ENCODE measurements around the gene MALRD1.

The MALRD1 gene

DNA sequence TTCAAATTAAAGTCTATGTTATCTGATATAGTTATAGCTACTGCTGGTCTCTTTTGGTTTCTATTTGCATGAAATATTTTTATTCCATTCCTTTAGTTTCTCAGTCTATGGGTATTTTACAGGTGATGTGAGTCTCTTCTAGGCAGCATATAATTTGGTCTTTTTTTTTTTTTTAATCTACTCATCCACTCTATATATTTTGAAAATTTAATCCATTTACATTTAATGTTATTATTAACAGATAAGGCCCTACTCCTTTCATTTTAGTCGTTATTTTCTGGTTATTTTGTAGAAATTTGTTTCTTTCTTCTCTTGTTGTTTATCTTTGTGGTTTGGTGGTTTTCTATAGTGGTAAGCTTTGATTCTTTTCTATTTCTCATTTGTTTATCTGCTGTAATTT, 58.8 kb downstream of the MALRD1 start:
- DNase-seq (ENCODE audit: low read depth, low spot score) = no peak

DNA sequence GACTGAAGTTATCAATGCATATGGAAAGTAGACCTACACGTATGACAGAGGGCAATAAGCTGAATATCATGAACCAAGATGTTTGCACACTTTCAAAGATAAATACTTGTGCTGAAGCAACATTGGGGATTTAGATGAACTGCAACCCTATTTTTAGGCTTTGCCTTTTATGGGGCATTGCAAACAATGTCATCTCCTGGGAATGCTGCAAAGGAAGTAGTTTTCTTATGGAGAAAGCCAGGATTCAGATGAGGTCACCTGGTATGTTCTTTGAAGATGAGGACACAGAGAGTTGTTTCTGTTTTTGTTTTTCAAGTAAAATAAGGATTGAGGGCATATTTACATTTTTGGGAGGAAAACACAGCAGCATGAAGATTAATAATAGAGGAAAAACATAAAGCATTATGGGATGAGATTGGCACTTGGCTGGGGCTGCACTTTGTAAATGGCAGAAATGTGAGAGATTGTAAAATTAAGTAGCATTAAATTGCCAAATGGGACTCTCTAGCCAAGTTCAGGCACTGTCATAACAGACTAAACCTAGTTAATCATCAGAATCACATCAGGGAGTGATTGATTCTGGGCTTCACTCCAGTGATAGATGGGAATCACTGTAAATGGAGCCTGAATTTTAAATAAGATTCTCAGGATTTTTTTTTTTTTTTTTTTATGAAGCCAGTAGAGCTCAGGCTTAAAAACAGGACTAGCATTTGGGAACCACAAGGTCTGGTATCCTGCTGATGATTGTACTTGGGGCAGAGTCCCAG, 63.1 kb downstream of the MALRD1 start:
- DNase-seq (ENCODE audit: low read depth, low spot score) = no peak

DNA sequence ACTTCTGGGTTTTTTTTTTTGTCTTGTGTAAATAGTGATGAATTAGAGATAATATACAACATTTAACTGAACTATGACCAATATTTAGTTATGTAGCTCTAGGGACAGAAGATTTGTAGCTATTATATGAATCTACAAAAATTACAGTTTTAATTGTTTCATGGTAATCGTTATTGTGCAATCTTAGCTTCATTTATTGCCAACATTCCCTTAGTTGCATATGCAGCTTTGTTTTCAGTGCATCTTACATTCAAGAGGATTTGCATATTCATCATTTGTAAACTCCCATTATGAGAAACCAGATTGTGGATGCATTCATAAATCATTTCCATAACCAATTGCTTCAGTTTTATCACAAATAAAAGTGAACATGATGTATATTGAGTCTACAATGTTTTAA, 68.8 kb downstream of the MALRD1 start:
- no peak for DNase-seq (ENCODE audit: low read depth, low spot score)

- DNase-seq (ENCODE audit: low read depth, low spot score) = no peak
Observed at GRCh38 chr10:19119191-19119590, 70.6 kb downstream of the MALRD1 start.

- no peak for DNase-seq (ENCODE audit: low read depth, low spot score)
Observed at GRCh38 chr10:19120381-19120908, 71.8 kb downstream of the MALRD1 start.

DNA sequence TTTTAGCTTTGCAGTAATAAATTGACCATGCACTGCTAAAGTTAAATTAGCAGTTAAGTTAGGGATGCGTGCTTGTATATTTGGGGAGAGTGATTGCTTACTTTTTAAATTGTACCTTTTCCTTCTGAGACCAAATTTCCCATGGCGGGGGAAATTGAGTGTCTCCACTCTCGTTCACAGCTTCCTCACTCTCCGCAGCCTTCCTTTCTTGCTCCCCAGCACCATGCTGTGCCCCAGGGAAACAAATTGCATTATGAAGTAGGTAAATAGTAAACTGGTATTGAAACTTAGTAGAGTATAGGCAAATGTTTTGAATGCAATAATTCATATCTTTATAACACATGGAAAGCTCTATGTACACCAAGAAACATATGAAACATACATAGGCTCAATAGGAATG, 85.4 kb downstream of the MALRD1 start:
- no peak for DNase-seq (ENCODE audit: low read depth, low spot score)

DNA sequence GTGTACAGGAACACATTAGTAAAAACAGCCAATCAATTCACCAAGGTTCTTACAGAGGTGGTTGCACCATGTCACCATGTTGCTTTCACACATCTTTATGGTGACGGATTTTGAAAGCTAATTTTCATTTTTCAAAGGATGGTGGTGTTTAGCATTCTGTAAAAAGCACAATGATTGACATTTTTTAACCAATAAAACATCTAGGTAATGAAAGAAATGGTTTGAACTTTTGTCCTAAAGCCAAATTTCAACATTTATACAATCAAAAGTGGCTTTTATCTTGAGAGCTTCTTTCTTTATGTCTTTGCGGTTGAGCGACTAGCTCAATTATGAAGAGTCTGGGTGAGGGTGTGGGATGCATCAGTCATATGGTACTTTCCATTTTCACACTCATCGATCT, 94.4 kb downstream of the MALRD1 start:
- no peak for DNase-seq (ENCODE audit: low read depth, low spot score)

DNA sequence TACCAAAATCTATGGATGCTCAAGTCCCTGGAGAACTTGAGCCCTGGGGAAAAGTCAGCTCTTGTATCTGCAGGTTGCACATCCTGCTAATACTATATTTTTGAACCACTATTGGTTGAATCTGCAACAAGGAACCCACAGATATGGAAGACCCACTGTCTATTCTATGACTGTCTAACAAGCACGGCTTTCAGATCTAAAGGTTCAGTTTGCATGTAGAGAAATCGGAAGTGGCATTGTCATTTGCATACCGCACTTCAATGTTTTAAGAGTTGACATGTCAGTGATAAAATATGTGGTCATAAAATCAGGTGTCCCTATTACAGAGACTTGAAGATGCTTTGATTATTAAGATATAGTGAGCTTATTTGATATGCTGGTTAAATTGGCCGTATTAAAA, 95.6 kb downstream of the MALRD1 start:
- no peak for DNase-seq (ENCODE audit: low read depth, low spot score)

- no peak for DNase-seq (ENCODE audit: low read depth, low spot score)
Observed at GRCh38 chr10:19154375-19154774, 105.8 kb downstream of the MALRD1 start.

DNA sequence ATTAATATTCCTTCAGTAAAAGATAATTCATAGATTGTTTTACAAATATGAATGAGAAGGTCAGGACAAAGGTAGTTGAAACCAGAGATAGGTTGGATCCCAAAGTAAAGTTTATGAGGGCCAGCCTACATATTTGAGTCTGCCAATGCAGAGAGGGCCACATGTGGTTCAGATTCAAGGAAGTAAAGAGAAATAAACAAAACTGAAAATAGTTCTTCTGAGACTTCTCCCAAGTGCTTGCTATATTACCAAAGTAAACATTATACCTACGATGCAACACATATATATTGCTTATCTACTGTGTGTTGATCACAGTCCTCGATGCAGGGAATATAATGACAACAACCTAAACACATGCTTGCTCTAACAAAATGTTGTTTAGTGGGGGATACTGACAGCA, 109.8 kb downstream of the MALRD1 start:
- no peak for DNase-seq (ENCODE audit: low read depth, low spot score)

DNA sequence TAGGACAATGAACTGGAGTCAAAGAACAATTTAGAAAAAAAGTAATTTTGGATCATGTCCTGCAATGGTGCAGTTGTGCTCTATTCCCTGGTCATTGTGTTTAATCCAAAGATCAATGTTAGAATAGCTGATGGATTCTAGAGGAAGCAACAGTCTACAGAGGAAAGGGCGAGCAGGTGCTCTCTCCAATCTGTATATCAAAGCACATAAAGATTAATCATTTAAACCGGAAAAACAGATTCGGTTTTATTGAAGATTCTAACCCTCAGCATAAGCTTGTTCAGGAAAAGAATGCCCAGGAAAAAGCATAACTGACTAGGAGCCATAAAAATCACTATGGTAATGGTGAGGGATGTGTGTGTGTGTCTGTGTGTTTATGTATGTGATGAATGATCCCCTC, 110.3 kb downstream of the MALRD1 start:
- DNase-seq (ENCODE audit: low read depth, low spot score) = no peak

GRCh38 chr10:19164461-19164860, 115.9 kb downstream of the MALRD1 start:
- no peak for DNase-seq (ENCODE audit: low read depth, low spot score)

GRCh38 chr10:19168584-19168983, 120.0 kb downstream of the MALRD1 start:
- no peak for DNase-seq (ENCODE audit: low read depth, low spot score)

DNA sequence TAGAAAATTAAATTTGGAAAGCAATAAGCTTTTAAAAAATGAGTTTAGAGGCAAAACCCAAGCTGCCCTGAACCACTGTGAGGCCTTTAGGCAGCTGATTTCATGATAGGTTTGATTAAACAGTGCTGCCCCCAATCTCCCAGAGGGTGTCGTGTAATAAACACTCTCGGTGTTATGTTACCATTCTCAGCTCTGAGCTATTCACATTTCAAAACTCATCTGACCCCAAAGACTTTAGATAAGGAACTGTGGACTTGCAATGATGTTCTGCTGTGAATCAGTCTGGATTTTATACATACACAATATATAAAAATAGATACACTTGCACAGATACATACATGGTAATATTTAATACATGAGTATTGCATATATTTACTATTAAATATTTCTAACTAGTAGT, 120.4 kb downstream of the MALRD1 start:
- no peak for DNase-seq (ENCODE audit: low read depth, low spot score)

- no peak for DNase-seq (ENCODE audit: low read depth, low spot score)
Observed at GRCh38 chr10:19169684-19170083, 121.1 kb downstream of the MALRD1 start.

DNA sequence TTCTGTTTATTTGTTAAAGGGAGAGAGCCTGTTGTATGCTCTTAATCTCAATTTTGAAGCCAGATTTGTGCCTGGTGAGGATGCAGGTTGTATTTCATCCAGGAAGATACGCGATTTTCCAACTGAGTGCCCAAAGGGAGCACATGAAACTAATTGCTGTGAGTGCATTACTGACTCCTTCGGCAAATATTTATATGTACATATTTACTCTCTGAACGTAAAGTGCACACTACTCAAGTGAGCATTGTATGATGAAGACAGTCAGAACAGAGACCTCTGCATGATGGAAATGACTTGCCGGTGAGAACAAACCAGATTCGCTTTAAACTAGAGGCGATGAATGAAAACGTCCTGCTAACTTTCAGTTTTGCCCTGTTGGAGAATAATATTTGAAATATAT, 130.1 kb downstream of the MALRD1 start:
- DNase-seq (ENCODE audit: low read depth, low spot score) = no peak

DNA sequence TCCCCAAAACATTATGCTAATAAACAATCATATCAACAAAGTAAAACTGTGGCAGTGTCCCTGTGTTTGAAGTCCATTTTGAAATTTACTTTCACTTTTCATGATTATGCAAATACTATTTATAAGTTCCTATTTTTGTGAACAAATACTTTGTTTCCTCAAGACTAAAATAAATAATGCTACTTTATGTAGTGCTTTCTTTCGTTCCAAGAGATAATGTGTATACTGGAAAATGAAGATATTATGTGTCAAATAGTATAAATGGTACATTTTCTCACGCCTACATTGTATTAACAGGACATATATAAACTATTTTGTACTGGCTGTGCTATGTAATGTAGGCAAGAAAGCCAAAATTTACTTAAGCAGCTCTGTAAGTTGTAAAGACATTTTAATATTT, 136.3 kb downstream of the MALRD1 start:
- no peak for DNase-seq (ENCODE audit: low read depth, low spot score)

DNA sequence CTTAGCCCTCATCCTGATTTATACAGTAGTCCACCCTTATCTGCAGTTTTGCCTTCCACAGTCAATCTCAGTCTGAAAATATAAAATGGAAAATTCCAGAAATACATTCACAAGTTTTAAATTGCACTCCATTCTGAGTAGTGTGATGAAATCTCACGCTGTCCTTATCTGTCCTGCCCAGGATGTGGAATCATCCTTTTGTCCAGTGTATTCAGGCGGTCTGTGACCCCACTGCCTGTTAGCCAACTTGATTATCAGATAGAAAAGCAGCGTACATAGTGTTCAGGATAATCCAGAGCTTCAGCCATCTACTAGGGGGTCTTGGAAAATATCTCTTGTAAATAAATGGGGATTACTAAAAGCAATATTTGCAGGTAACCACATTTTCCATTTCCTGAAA, 146.3 kb downstream of the MALRD1 start:
- DNase-seq (ENCODE audit: low read depth, low spot score) = no peak

GRCh38 chr10:19195698-19196097, 147.1 kb downstream of the MALRD1 start:
- DNase-seq (ENCODE audit: low read depth, low spot score) = no peak

DNA sequence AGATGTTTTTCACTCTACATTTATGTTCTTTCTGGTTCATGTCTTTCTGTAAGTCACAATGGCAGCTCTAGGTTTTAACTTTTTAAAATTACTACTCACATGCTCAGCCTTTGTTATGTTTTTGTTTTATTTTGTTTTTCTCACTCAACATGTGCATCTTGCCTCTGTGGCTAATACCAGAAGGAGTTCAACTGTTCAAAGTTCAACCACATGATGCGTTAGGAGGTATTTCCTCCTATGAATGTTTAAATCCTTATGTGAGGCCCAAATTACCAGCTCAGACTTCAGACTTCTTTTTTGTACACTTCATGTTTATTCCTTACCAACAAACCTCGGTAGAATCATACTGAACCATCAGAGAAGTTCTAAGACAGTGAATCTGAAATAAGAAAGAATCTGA, 151.6 kb downstream of the MALRD1 start:
- DNase-seq (ENCODE audit: low read depth, low spot score) = no peak

- no peak for DNase-seq (ENCODE audit: low read depth, low spot score)
Observed at GRCh38 chr10:19204246-19204917, 155.8 kb downstream of the MALRD1 start.

GRCh38 chr10:19209319-19209718, 160.7 kb downstream of the MALRD1 start:
- no peak for DNase-seq (ENCODE audit: low read depth, low spot score)

DNA sequence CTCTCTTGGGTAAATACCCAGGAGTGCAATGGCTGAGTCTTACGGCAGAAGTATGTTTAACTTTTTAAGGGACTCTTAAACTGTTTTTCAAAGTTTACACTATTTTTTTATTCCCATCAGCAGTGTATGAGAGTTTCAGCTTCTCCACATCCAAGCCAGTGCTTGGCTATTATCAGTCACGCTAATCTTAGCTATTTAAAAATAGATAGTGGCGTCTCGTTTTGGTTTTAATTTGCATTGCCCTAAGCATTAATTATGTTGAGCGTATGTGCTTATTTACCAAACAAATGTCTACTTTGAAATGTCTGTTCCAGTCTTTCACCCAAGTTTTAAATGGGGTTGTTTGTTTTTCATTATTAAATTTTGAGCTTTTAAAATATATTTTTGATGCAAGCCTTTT, 164.0 kb downstream of the MALRD1 start:
- no peak for DNase-seq (ENCODE audit: low read depth, low spot score)
